ENCODE measurements around the gene COL5A1.

Gene COL5A1

GRCh38 chr9:134869554-134870300 lies 228.1 kb downstream of the COL5A1 start:
- no peak overlapping the region for H3K4me3 ChIP-seq (ENCODE audit: low read length)
- no peak for TF ChIP-seq CTCF (IDR thresholded peaks at IDR 0.05; ENCODE audit: insufficient read depth, low read depth, low read length, missing control alignments)
- no peak for DNase-seq (ENCODE audit: low read depth)

- no peak for TF ChIP-seq CTCF (IDR thresholded peaks at IDR 0.05; ENCODE audit: insufficient read depth, low read depth, low read length, missing control alignments)
- H3K4me3 ChIP-seq (ENCODE audit: low read length), result no peak overlapping the region
- no peak for DNase-seq (ENCODE audit: low read depth)
These were observed 228.7 kb downstream of the COL5A1 start for GRCh38 chr9:134870301-134870694.

DNA sequence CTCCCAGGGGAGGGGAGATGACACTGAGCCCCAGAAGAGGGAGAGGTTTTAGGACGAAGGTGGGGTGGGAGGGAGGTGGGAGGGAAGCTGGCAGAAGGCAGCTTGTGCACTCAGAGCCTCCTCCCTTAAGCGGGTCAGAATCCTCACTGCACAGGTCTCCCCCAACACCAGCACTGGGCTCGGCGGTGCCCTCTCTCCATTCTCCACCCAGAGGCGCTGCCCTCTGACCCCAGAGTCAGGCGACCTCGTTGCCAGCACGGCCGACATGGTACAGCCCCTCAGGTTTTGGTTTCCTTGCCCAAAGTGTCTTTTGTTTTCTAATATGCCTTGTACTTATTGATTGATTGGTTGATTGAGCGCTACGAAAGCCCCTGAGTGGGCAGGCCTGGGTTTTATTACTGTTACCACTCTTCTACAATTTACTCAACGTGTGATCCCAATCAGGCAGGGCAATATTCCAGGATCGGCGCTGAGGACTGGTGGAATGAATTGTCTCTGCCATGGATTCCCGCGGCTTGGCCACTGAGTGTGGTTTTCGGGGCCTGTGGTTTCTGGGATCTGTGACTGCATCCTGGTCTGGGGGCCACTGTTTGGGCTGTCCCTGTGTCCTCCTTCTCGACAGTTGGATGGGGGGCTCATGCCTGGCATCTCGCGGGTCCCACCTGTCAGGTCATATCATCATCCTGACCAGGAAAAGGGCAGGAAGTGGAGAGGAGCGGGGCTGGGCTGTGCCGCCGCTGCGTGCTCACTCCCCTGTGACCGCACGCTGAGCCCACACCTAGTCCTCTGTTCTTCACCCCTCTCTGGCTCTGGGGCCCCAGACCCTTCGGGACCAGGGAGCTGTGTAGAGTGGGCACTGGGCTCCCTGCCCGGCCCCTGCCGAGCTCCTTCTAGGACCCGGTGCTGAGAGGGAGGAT lies 229.4 kb downstream of the COL5A1 start:
- TF ChIP-seq CTCF (IDR thresholded peaks at IDR 0.05; ENCODE audit: insufficient read depth, low read depth, low read length, missing control alignments), result no peak
- H3K4me3 ChIP-seq (ENCODE audit: low read length), result no peak overlapping the region
- DNase-seq (ENCODE audit: low read depth), result no peak

- H3K4me3 ChIP-seq (ENCODE audit: low read length), result no peak overlapping the region
- DNase-seq (ENCODE audit: low read depth), result no peak
- no peak for TF ChIP-seq CTCF (IDR thresholded peaks at IDR 0.05; ENCODE audit: insufficient read depth, low read depth, low read length, missing control alignments)
These were observed 230.2 kb downstream of the COL5A1 start for GRCh38 chr9:134871697-134872340.

GRCh38 chr9:134872482-134873231 lies 231.1 kb downstream of the COL5A1 start:
- DNase-seq (ENCODE audit: low read depth), result no peak
- no peak for TF ChIP-seq CTCF (IDR thresholded peaks at IDR 0.05; ENCODE audit: insufficient read depth, low read depth, low read length, missing control alignments)
- no peak overlapping the region for H3K4me3 ChIP-seq (ENCODE audit: low read length)

DNA sequence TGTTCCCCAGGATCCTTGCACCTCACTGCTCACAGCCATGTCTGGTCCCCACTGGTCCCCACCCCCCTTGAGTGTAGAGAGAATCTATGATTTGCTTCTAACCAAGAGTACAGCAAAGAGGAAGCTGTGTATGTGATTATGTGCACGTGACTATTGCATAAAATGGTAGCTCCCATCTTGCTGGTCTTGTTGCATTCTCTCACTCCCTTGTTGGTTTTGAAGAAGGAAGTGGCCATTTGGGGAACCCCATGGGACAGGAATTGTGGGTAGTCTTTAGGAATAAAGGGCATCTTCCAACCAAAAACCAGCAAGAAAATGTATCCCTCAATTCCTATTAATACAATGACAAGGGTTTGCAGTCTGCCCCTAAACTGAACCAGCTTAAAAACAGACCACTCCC lies 233.8 kb downstream of the COL5A1 start:
- no peak overlapping the region for H3K4me3 ChIP-seq (ENCODE audit: low read length)
- no peak for TF ChIP-seq CTCF (IDR thresholded peaks at IDR 0.05; ENCODE audit: insufficient read depth, low read depth, low read length, missing control alignments)
- no peak for DNase-seq (ENCODE audit: low read depth)
